HK-2 (cell line): ENCODE measurements around the gene TRIM52.
A peak's percentile ranks its signal among the peaks of the same experiment; 100 is the strongest.

Experiments
- DNase-seq: peaks from one replicate; pipeline ENCODE4 v3.0.0-alpha.2; 2018; ENCODE audit not compliant: unreplicated experiment

Gene TRIM52

GRCh38 chr5:181233801-181234454 is 27.0 kb downstream of the TRIM52 start:
- no peak for DNase-seq

- no peak for DNase-seq
Measured at GRCh38 chr5:181233088-181233800, 27.7 kb downstream of the TRIM52 start.

- DNase-seq = no peak
Measured at GRCh38 chr5:181232593-181232992, 28.4 kb downstream of the TRIM52 start.

GRCh38 chr5:181231432-181231831 is 29.5 kb downstream of the TRIM52 start:
- DNase-seq = no peak

- no peak for DNase-seq
Measured at GRCh38 chr5:181230551-181230950, 30.4 kb downstream of the TRIM52 start.

- no peak for DNase-seq
Measured at GRCh38 chr5:181229996-181230395, 30.9 kb downstream of the TRIM52 start.

GRCh38 chr5:181224390-181225229 is 36.3 kb downstream of the TRIM52 start:
- DNase-seq = no peak

GRCh38 chr5:181223729-181224389 is 37.1 kb downstream of the TRIM52 start:
- no peak for DNase-seq

GRCh38 chr5:181223058-181223728 is 37.8 kb downstream of the TRIM52 start, which contains the start of gene TRIM41:
Gene TRIM41, plus strand, starts transcription at chr5:181223281. Its CDS starts 719 bp downstream, at chr5:181224000.
- DNase-seq = peak; percentile 94

- DNase-seq = no peak
Measured at GRCh38 chr5:181222630-181223057, 38.3 kb downstream of the TRIM52 start.

- DNase-seq = peak; percentile 95
Measured at GRCh38 chr5:181221792-181222629, 38.9 kb downstream of the TRIM52 start.

GRCh38 chr5:181221105-181221791 is 39.7 kb downstream of the TRIM52 start:
- DNase-seq = no peak

GRCh38 chr5:181220178-181220515 is 40.8 kb downstream of the TRIM52 start:
- DNase-seq = no peak

- DNase-seq = no peak
Measured at GRCh38 chr5:181219262-181220177, 41.4 kb downstream of the TRIM52 start.

- DNase-seq = no peak
Measured at GRCh38 chr5:181218795-181219124, 42.2 kb downstream of the TRIM52 start.

GRCh38 chr5:181217803-181218062 is 43.2 kb downstream of the TRIM52 start:
- DNase-seq = no peak

GRCh38 chr5:181217111-181217802 is 43.7 kb downstream of the TRIM52 start:
- DNase-seq = peak; percentile 55
